Glomerular visceral epithelial cell (primary cell): ENCODE data around the gene NOTUM.

Experiments used
- DNase-seq: peaks from one replicate; pipeline ENCODE4 v3.0.0-alpha.2; 2016; ENCODE audit errors: extremely low spot score

The NOTUM gene

GRCh38 chr17:81961087-81961511 lies at the start of gene NOTUM:
Gene NOTUM (minus strand): TSS chr17:81961187. CDS start chr17:81960909, 278 bp downstream.
- DNase-seq, result peak; percentile 56

- DNase-seq, result no peak
Measured at GRCh38 chr17:82009413-82009812, 48.4 kb upstream of the NOTUM start.

GRCh38 chr17:82008941-82009405 lies 48.0 kb upstream of the NOTUM start:
- no peak for DNase-seq

GRCh38 chr17:82008258-82008940 lies 47.4 kb upstream of the NOTUM start:
- DNase-seq, result no peak

GRCh38 chr17:82007495-82008257 lies 46.7 kb upstream of the NOTUM start:
- DNase-seq, result peak; percentile 81

GRCh38 chr17:82007228-82007494 lies 46.2 kb upstream of the NOTUM start:
- no peak for DNase-seq

- peak; percentile 75 for DNase-seq
Measured at GRCh38 chr17:82006468-82007227, 45.7 kb upstream of the NOTUM start.

- DNase-seq, result no peak
Measured at GRCh38 chr17:82005701-82006348, 44.8 kb upstream of the NOTUM start.

- no peak for DNase-seq
Measured at GRCh38 chr17:82004517-82005455, 43.8 kb upstream of the NOTUM start.

- peak; percentile 98 for DNase-seq
Measured at GRCh38 chr17:82003411-82004381, 42.7 kb upstream of the NOTUM start.

- no peak for DNase-seq
Measured at GRCh38 chr17:82001571-82002056, 40.6 kb upstream of the NOTUM start.

- DNase-seq, result no peak
Measured at GRCh38 chr17:82000803-82001570, 40.0 kb upstream of the NOTUM start.

GRCh38 chr17:81999976-82000802 lies 39.2 kb upstream of the NOTUM start:
- no peak for DNase-seq

- no peak for DNase-seq
Measured at GRCh38 chr17:81999587-81999975, 38.6 kb upstream of the NOTUM start.

GRCh38 chr17:81998691-81999438 lies 37.9 kb upstream of the NOTUM start:
- DNase-seq, result no peak

GRCh38 chr17:81998212-81998611 lies 37.2 kb upstream of the NOTUM start:
- no peak for DNase-seq

- no peak for DNase-seq
Measured at GRCh38 chr17:81996757-81997441, 35.9 kb upstream of the NOTUM start.
